Body of pancreas (tissue), 4 donors: Measurements from ENCODE around the gene SPIRE1.

Experiments
- CTCF ChIP-seq, 7 experiments: fragments of 450-650 bp in 4 of 7; fragments of 200-600 bp in 3 of 7; sonication (generic) in 3 of 7; IDR thresholded peaks; one replicate each; pipeline ENCODE4 v1.5.1; 2016 to 2019; ENCODE audit warnings: antibody characterized with exemption in 7 of 7
- POLR2A ChIP-seq, 3 donors: fragments of 450-650 bp; IDR thresholded peaks; one replicate each; pipeline ENCODE4 v1.6.1; 2016; ENCODE audit warnings: antibody characterized with exemption in 3 of 3, mild to moderate bottlenecking in 2 of 3

GRCh38 chr18:12438257-12438656 is 219.7 kb downstream of the SPIRE1 start:
- TF ChIP-seq CTCF (IDR thresholded peaks at IDR 0.05), result no peak
- TF ChIP-seq POLR2A (IDR thresholded peaks at IDR 0.05), result no peak
